ENCODE data around the gene DOCK2. TPM values are rescaled to one million over a fixed set of nuclear protein-coding genes. Genes with fewer than 3 reads are reported as not detected.
"Not testable (repeated sequence)": the region's sequence is repeated elsewhere in the genome, so short reads cannot be mapped to it uniquely, and the experiment has no call there.

Gene DOCK2
- total RNA-seq, 1 donor from 2014 or later: 13.6 TPM

DNA sequence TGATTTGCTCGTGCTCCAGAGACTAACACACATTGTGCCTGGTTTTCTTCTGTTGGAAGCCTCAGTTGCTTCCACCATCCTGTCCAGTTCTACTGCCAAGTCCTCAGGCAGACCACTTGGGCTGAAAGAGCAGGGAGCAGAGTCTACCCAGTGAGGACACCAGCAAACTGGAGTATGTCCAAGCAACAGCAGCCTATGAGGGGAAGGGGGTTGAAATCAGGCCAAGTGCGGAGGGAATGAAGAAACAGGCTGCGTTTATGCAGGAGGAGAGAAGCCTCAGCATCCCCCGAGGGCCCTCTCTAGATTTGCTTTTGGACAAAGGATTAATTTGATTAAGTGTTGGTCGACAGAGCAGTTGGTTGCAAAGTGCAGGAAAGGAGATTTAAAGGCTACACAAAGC is 14.5 kb downstream of the DOCK2 start:
- H3K9me3 ChIP-seq (ENCODE audit: control insufficient read depth in 3 of 3, low read length in 3 of 3): no peaks in the 10 kb centered on the region
- H3K27me3 ChIP-seq (ENCODE audit: control insufficient read depth in 3 of 3, insufficient read depth in 3 of 3, low read length in 3 of 3): peaks cover 0 to 6% (median 0%) of the 10 kb centered on the region in 3 donors
- peaks cover 0 to 15% (median 2%) of the 10 kb centered on the region in 3 donors for H3K4me1 ChIP-seq (ENCODE audit: control insufficient read depth in 3 of 3, insufficient read depth in 3 of 3, low read length in 3 of 3)
- H3K4me3 ChIP-seq (ENCODE audit: low read length in 3 of 3): no peak overlapping the region
- no peak overlapping the region for H3K9ac ChIP-seq (ENCODE audit: low read depth in 1 of 3, low read length in 3 of 3)
- no peak overlapping the region for H3K27ac ChIP-seq (ENCODE audit: low read depth, low read length)
- no peaks in the 10 kb centered on the region for H3K36me3 ChIP-seq (ENCODE audit: control insufficient read depth in 3 of 3, insufficient read depth in 3 of 3, low read length in 3 of 3)

DNA sequence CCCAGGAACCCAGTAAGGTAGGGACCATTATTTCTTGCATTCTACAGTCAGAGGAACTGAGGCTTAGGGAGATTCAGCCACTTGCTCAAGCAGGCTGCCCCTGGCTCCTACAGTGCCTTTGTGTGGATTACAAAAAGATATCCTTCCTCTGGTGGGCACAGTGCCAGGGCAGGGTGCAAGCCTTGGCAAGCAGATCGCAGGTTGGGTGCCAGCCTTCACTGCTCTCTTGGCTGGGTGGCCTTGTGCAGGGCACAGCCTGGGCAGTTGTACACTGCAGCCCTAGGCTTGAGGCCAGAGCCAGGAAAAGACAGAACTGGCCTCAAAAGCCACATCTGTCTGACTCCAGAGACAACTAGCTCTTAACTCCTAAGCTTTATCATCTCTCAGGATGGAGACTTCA is 15.0 kb downstream of the DOCK2 start:
- Histone ChIP-seq H3K4me3 (ENCODE audit: low read length in 3 of 3) (no peak overlapping the region), H3K9me3 (ENCODE audit: control insufficient read depth in 3 of 3, low read length in 3 of 3) (no peaks in the 10 kb centered on the region), H3K36me3 (ENCODE audit: control insufficient read depth in 3 of 3, insufficient read depth in 3 of 3, low read length in 3 of 3) (no peaks in the 10 kb centered on the region), H3K27ac (ENCODE audit: low read depth, low read length) (no peak overlapping the region), H3K4me1 (ENCODE audit: control insufficient read depth in 3 of 3, insufficient read depth in 3 of 3, low read length in 3 of 3) (peaks cover 0 to 15% (median 2%) of the 10 kb centered on the region in 3 donors), H3K9ac (ENCODE audit: low read depth in 1 of 3, low read length in 3 of 3) (no peak overlapping the region), H3K27me3 (ENCODE audit: control insufficient read depth in 3 of 3, insufficient read depth in 3 of 3, low read length in 3 of 3) (peaks cover 0 to 6% (median 0%) of the 10 kb centered on the region in 3 donors)

DNA sequence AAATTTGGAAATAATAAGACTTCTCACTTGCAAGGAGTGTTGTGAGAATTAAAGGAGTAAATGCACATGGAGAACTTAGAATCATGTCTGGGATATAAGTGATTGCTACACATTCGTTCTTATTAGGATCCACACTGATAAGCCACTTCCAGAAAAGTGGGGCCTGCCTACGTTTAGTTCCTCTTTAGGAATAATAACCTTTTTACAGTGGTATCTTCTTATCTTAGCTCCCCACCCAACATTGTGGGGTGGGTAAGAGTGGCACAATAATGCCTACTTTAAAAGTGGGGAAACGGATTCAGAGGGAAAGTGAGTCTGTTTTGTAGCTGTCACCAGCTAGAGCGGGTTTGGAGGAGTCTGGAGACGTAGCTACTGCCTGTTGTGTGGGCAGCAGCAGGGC is 16.0 kb downstream of the DOCK2 start:
- no peak overlapping the region for H3K27ac ChIP-seq (ENCODE audit: low read depth, low read length)
- H3K4me1 ChIP-seq (ENCODE audit: control insufficient read depth in 3 of 3, insufficient read depth in 3 of 3, low read length in 3 of 3): peaks cover 0 to 15% (median 2%) of the 10 kb centered on the region in 3 donors
- no peaks in the 10 kb centered on the region for H3K27me3 ChIP-seq (ENCODE audit: control insufficient read depth in 3 of 3, insufficient read depth in 3 of 3, low read length in 3 of 3)
- no peak overlapping the region for H3K9ac ChIP-seq (ENCODE audit: low read depth in 1 of 3, low read length in 3 of 3)
- no peak overlapping the region for H3K4me3 ChIP-seq (ENCODE audit: low read length in 3 of 3)
- no peaks in the 10 kb centered on the region for H3K9me3 ChIP-seq (ENCODE audit: control insufficient read depth in 3 of 3, low read length in 3 of 3)
- H3K36me3 ChIP-seq (ENCODE audit: control insufficient read depth in 3 of 3, insufficient read depth in 3 of 3, low read length in 3 of 3): no peaks in the 10 kb centered on the region

DNA sequence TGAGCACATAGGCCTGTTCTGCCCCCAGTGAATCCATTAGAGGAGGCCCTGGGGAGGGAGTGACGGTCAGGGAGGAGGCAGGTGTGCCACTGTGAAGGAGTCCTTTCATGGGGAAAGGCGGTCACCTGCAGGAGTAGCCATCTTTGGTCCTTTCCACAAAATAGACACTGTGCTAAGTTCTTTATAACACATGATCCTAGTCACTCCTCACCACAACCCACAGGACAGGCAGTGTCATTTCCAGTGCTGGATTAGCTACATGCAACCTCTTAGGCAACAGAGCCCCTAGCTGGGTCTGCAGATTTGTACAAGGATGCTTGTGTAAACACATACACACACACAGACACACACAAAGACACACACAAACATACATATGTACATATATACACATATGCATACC is 18.3 kb downstream of the DOCK2 start:
- H3K4me3 ChIP-seq (ENCODE audit: low read length in 3 of 3): no peak overlapping the region
- no peaks in the 10 kb centered on the region for H3K36me3 ChIP-seq (ENCODE audit: control insufficient read depth in 3 of 3, insufficient read depth in 3 of 3, low read length in 3 of 3)
- peaks cover 0 to 9% (median 2%) of the 10 kb centered on the region in 3 donors for H3K4me1 ChIP-seq (ENCODE audit: control insufficient read depth in 3 of 3, insufficient read depth in 3 of 3, low read length in 3 of 3)
- H3K27me3 ChIP-seq (ENCODE audit: control insufficient read depth in 3 of 3, insufficient read depth in 3 of 3, low read length in 3 of 3): no peaks in the 10 kb centered on the region
- H3K9ac ChIP-seq (ENCODE audit: low read depth in 1 of 3, low read length in 3 of 3): no peak overlapping the region
- H3K9me3 ChIP-seq (ENCODE audit: control insufficient read depth in 3 of 3, low read length in 3 of 3): no peaks in the 10 kb centered on the region
- H3K27ac ChIP-seq (ENCODE audit: low read depth, low read length): no peak overlapping the region

DNA sequence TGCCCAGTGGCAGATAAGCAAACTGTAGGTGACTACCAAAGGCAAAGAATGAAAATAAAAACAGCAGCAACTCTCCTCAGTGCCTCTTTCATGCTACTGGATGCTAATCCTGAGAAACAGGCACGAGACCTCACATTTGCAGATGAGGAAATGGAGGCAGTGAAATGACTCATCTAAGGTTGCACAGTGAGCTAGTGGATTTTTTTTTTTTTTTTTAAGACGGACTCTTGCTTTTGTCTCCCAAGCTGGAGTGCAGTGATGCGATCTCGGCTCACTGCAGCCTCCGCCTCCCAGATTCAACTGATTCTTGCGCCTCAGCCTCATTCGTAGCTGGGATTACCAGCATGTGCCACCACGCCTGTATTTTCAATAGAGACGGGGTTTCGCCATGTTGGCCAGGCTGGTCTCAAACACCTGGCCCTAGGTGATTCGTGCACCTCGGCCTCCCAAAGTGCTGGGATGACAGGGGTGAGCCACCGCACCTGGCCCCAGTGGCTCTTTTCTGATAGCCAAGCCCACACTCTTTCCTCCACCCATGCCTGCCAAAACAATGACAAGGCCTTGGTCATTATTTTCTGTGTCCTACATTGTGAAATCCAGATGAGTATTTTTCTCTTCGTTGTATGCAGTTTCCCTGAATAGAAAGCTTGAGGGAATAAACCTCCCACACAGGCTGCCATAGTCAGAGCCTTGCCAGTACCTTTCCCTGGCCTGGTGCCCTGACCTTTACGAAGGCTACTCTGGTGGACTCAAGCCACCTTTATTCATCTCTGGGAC is 19.2 kb downstream of the DOCK2 start:
- peaks cover 0 to 3% (median 2%) of the 10 kb centered on the region in 3 donors for H3K4me1 ChIP-seq (ENCODE audit: control insufficient read depth in 3 of 3, insufficient read depth in 3 of 3, low read length in 3 of 3)
- H3K36me3 ChIP-seq (ENCODE audit: control insufficient read depth in 3 of 3, insufficient read depth in 3 of 3, low read length in 3 of 3): no peaks in the 10 kb centered on the region
- H3K9me3 ChIP-seq (ENCODE audit: control insufficient read depth in 3 of 3, low read length in 3 of 3): no peaks in the 10 kb centered on the region
- no peak overlapping the region for H3K9ac ChIP-seq (ENCODE audit: low read depth in 1 of 3, low read length in 3 of 3)
- no peak overlapping the region for H3K27ac ChIP-seq (ENCODE audit: low read depth, low read length)
- no peaks in the 10 kb centered on the region for H3K27me3 ChIP-seq (ENCODE audit: control insufficient read depth in 3 of 3, insufficient read depth in 3 of 3, low read length in 3 of 3)
- H3K4me3 ChIP-seq (ENCODE audit: low read length in 3 of 3): no peak overlapping the region

DNA sequence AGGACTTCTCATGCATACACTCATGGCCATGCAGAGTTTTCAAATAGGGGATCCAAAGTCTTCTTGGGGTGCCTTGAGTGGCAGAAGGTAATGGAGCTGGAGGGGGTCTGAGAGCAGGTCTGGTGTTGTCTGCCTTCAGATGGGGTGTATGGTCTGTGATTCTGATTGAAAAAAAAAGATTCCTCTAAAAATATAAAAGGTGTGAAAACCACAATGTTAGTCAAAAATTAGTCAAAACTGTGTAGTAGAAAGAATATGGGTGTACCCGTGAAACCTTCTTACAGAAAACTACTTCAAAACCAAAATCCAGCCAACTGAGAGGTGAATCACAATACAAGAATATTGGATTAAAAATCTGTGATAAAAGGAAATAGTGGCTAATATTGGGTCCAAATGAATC is 20.1 kb downstream of the DOCK2 start:
- Histone ChIP-seq H3K36me3 (ENCODE audit: control insufficient read depth in 3 of 3, insufficient read depth in 3 of 3, low read length in 3 of 3) (no peaks in the 10 kb centered on the region), H3K27ac (ENCODE audit: low read depth, low read length) (no peak overlapping the region), H3K9ac (ENCODE audit: low read depth in 1 of 3, low read length in 3 of 3) (no peak overlapping the region), H3K4me3 (ENCODE audit: low read length in 3 of 3) (no peak overlapping the region), H3K4me1 (ENCODE audit: control insufficient read depth in 3 of 3, insufficient read depth in 3 of 3, low read length in 3 of 3) (no peaks in the 10 kb centered on the region), H3K27me3 (ENCODE audit: control insufficient read depth in 3 of 3, insufficient read depth in 3 of 3, low read length in 3 of 3) (no peaks in the 10 kb centered on the region), H3K9me3 (ENCODE audit: control insufficient read depth in 3 of 3, low read length in 3 of 3) (no peaks in the 10 kb centered on the region)

DNA sequence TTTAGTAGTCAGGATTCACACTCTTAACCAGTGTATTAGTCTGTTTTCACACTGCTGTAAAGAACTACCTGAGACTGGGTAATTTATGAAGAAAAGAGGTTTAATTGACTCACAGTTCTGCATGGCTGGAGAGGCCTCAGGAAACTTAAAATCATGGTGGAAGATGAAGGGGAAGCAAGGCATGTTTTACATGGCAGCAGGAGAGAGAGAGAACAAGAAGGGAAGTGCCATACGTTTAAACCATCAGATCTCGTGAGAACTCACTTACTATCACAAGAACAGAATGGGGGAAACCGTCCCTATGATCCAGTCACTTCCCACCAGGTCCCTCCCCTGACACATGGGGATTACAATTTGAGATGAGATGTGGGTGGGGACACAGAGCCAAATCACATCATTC is 25.4 kb downstream of the DOCK2 start:
- H3K9me3 ChIP-seq (ENCODE audit: control insufficient read depth in 3 of 3, low read length in 3 of 3); H3K27ac ChIP-seq (ENCODE audit: low read depth, low read length); H3K36me3 ChIP-seq (ENCODE audit: control insufficient read depth in 3 of 3, insufficient read depth in 3 of 3, low read length in 3 of 3): not testable (repeated sequence)

DNA sequence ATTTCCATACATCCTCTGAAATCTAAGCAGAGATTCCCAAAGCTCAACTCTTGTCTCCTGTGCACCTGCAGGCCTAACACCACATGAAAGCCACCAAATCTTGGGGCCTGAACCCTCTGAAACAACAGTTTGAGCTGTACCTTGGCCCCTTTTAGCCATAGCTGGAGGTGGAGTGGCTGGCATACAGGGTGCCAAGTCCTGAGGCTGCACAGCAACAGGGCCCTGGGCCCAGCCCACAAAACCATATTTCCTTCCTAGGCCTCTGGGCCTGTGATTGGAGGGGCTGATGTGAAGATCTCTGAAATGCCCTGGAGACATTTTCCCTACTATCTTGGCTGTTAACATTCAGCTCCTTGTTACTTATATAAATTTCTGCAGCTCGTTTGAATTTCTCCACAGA is 26.5 kb downstream of the DOCK2 start:
- Histone ChIP-seq H3K9ac (ENCODE audit: low read depth in 1 of 3, low read length in 3 of 3) (no peak overlapping the region), H3K4me1 (ENCODE audit: control insufficient read depth in 3 of 3, insufficient read depth in 3 of 3, low read length in 3 of 3) (no peaks in the 10 kb centered on the region), H3K36me3 (ENCODE audit: control insufficient read depth in 3 of 3, insufficient read depth in 3 of 3, low read length in 3 of 3) (no peaks in the 10 kb centered on the region), H3K4me3 (ENCODE audit: low read length in 3 of 3) (no peak overlapping the region), H3K9me3 (ENCODE audit: control insufficient read depth in 3 of 3, low read length in 3 of 3) (no peaks in the 10 kb centered on the region), H3K27ac (ENCODE audit: low read depth, low read length) (no peak overlapping the region), H3K27me3 (ENCODE audit: control insufficient read depth in 3 of 3, insufficient read depth in 3 of 3, low read length in 3 of 3) (no peaks in the 10 kb centered on the region)

More for the DNA sequence above, 25.4 kb downstream of the DOCK2 start:
- not testable (repeated sequence) for H3K9ac ChIP-seq (ENCODE audit: low read depth in 1 of 3, low read length in 3 of 3); H3K4me3 ChIP-seq (ENCODE audit: low read length in 3 of 3); H3K27me3 ChIP-seq (ENCODE audit: control insufficient read depth in 3 of 3, insufficient read depth in 3 of 3, low read length in 3 of 3); H3K4me1 ChIP-seq (ENCODE audit: control insufficient read depth in 3 of 3, insufficient read depth in 3 of 3, low read length in 3 of 3)

DNA sequence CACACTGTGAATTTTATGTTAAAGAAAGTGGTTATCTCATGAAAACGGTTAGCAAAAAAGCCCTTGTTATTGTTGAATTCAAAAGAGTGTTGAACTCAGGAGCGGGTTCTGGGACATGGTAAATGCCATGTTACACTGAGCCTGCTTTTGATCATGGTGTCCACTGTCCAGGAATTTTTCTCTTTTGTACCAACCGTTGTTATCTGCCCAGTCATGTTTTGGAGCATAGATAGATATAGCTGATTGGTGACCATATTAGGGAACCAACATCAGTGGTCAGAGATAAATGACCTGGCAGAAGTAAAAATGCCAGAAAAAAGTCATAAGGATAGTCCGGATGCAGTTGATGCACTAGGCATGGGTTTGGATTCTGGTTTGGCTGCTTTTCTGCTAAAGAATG is 29.3 kb downstream of the DOCK2 start:
- H3K36me3 ChIP-seq (ENCODE audit: control insufficient read depth in 3 of 3, insufficient read depth in 3 of 3, low read length in 3 of 3): no peaks in the 10 kb centered on the region
- H3K27me3 ChIP-seq (ENCODE audit: control insufficient read depth in 3 of 3, insufficient read depth in 3 of 3, low read length in 3 of 3): no peaks in the 10 kb centered on the region
- no peaks in the 10 kb centered on the region for H3K4me1 ChIP-seq (ENCODE audit: control insufficient read depth in 3 of 3, insufficient read depth in 3 of 3, low read length in 3 of 3)
- no peak overlapping the region for H3K4me3 ChIP-seq (ENCODE audit: low read length in 3 of 3)
- no peaks in the 10 kb centered on the region for H3K9me3 ChIP-seq (ENCODE audit: control insufficient read depth in 3 of 3, low read length in 3 of 3)
- no peak overlapping the region for H3K9ac ChIP-seq (ENCODE audit: low read depth in 1 of 3, low read length in 3 of 3)
- no peak overlapping the region for H3K27ac ChIP-seq (ENCODE audit: low read depth, low read length)

DNA sequence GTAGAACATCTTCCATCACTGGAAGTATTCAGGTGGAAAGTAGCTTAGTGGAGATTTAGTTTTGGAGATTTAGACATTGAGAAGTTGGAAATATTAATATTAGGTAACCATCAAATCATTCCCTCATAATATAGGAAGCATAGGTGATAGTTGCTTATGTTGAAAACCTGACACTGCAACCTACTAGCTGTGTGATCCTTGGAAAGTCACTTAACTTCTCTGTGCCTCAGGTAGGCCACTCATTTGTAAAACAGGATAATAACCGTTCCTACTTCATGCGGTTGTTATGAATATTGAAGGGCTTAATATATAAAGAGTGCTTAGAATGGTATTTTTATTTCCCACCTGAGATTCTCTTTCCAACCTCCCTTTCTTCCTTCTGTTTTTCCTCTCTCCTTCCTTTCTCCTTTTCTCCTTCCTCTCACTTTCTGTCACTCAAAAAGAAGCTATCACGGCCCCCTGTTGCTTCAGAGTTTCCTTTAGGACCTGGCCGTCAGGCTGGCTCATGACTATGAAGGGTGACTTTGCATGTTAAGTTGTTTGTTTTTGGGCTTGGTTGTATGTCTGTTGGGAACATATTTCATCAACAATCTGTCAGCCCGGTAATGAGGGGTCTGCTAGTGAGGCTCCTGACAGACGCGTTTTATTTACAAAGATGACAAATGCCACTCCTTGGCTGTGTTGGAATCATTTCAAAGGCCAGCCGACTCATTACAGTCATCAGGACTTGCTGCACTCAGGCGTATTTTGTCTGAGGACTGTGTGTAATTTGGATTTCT is 31.0 kb downstream of the DOCK2 start:
- Histone ChIP-seq H3K9ac (ENCODE audit: low read depth in 1 of 3, low read length in 3 of 3) (no peak overlapping the region), H3K27me3 (ENCODE audit: control insufficient read depth in 3 of 3, insufficient read depth in 3 of 3, low read length in 3 of 3) (no peaks in the 10 kb centered on the region), H3K9me3 (ENCODE audit: control insufficient read depth in 3 of 3, low read length in 3 of 3) (no peaks in the 10 kb centered on the region), H3K4me3 (ENCODE audit: low read length in 3 of 3) (no peak overlapping the region), H3K4me1 (ENCODE audit: control insufficient read depth in 3 of 3, insufficient read depth in 3 of 3, low read length in 3 of 3) (no peaks in the 10 kb centered on the region), H3K36me3 (ENCODE audit: control insufficient read depth in 3 of 3, insufficient read depth in 3 of 3, low read length in 3 of 3) (no peaks in the 10 kb centered on the region), H3K27ac (ENCODE audit: low read depth, low read length) (no peak overlapping the region)
